ENCODE data around the gene CMSS1.

The CMSS1 gene

GRCh38 chr3:99954914-99955644 lies 137.4 kb downstream of the CMSS1 start:
- Histone ChIP-seq H4K20me1 (ENCODE audit: insufficient read depth, low read length) (no peaks in the 10 kb centered on the region), H3K9me2 (replicated peaks; ENCODE audit: insufficient read depth, low read length) (no peaks in the 10 kb centered on the region; the same call in 1 of the 2 replicates), H3K4me1 (ENCODE audit: low read length) (0 out of 2 replicates have a peak, but pooled peaks cover 4% of the 10 kb centered on the region), H3F3A (ENCODE audit: insufficient read depth, low read length) (no peaks in the 10 kb centered on the region), H3K9ac (ENCODE audit: low read length) (no peak overlapping the region), H3K36me3 (replicated peaks; ENCODE audit: insufficient read depth, low read length) (no peaks in the 10 kb centered on the region), H3K9me3 (replicated peaks; ENCODE audit: insufficient read depth, low read length) (no peaks in the 10 kb centered on the region), H3K27ac (ENCODE audit: low read length) (no peak overlapping the region), H2AFZ (ENCODE audit: low read length) (no peak overlapping the region), H3K79me2 (ENCODE audit: low read length) (no peaks in the 10 kb centered on the region), H3K4me2 (ENCODE audit: low read depth, low read length) (no peak overlapping the region), H3K27me3 (replicated peaks; ENCODE audit: insufficient read depth, low read length) (no peaks in the 10 kb centered on the region), H3K4me3 (ENCODE audit: low read length) (no peak overlapping the region)
- DNase-seq, result no peak
- TF ChIP-seq EZH2phosphoT487 (IDR thresholded peaks at IDR 0.05; ENCODE audit: low read length) (no peak), CTCF (IDR thresholded peaks at IDR 0.05; ENCODE audit: low read length) (no peak), EZH2 (optimal IDR thresholded peaks at IDR 0.05; ENCODE audit: low read depth, low read length) (no peak)

- Histone ChIP-seq H3K36me3 (replicated peaks; ENCODE audit: insufficient read depth, low read length) (no peaks in the 10 kb centered on the region), H3K4me2 (ENCODE audit: low read depth, low read length) (no peak overlapping the region), H3K9me2 (replicated peaks; ENCODE audit: insufficient read depth, low read length) (no peaks in the 10 kb centered on the region; the same call in 1 of the 2 replicates), H3K4me1 (ENCODE audit: low read length) (0 out of 2 replicates have a peak, but pooled peaks cover 7% of the 10 kb centered on the region), H3K27me3 (replicated peaks; ENCODE audit: insufficient read depth, low read length) (no peaks in the 10 kb centered on the region), H3K27ac (ENCODE audit: low read length) (no peak overlapping the region), H4K20me1 (ENCODE audit: insufficient read depth, low read length) (no peaks in the 10 kb centered on the region), H3K9me3 (replicated peaks; ENCODE audit: insufficient read depth, low read length) (no peaks in the 10 kb centered on the region), H3K9ac (ENCODE audit: low read length) (no peak overlapping the region), H3K4me3 (ENCODE audit: low read length) (no peak overlapping the region), H3K79me2 (ENCODE audit: low read length) (no peaks in the 10 kb centered on the region), H2AFZ (ENCODE audit: low read length) (no peak overlapping the region), H3F3A (ENCODE audit: insufficient read depth, low read length) (no peaks in the 10 kb centered on the region)
- DNase-seq, result no peak
- TF ChIP-seq EZH2phosphoT487 (IDR thresholded peaks at IDR 0.05; ENCODE audit: low read length) (no peak), CTCF (IDR thresholded peaks at IDR 0.05; ENCODE audit: low read length) (no peak), EZH2 (optimal IDR thresholded peaks at IDR 0.05; ENCODE audit: low read depth, low read length) (no peak)
Measured at GRCh38 chr3:99955773-99956562, 138.3 kb downstream of the CMSS1 start.

GRCh38 chr3:99957151-99957796 lies 139.6 kb downstream of the CMSS1 start:
- TF ChIP-seq EZH2phosphoT487 (IDR thresholded peaks at IDR 0.05; ENCODE audit: low read length), result no peak
- TF ChIP-seq CTCF (IDR thresholded peaks at IDR 0.05; ENCODE audit: low read length), result no peak
- TF ChIP-seq EZH2 (optimal IDR thresholded peaks at IDR 0.05; ENCODE audit: low read depth, low read length), result no peak
- H3K4me2 ChIP-seq (ENCODE audit: low read depth, low read length), result no peak overlapping the region
- no peak overlapping the region for H3K4me3 ChIP-seq (ENCODE audit: low read length)
- no peak overlapping the region for H2AFZ ChIP-seq (ENCODE audit: low read length)
- H3K9ac ChIP-seq (ENCODE audit: low read length), result no peak overlapping the region
- H3K27me3 ChIP-seq (replicated peaks; ENCODE audit: insufficient read depth, low read length), result no peaks in the 10 kb centered on the region
- H3K79me2 ChIP-seq (ENCODE audit: low read length), result no peaks in the 10 kb centered on the region
- no peaks in the 10 kb centered on the region for H3K9me3 ChIP-seq (replicated peaks; ENCODE audit: insufficient read depth, low read length)
- H3F3A ChIP-seq (ENCODE audit: insufficient read depth, low read length), result no peaks in the 10 kb centered on the region
- no peaks in the 10 kb centered on the region for H4K20me1 ChIP-seq (ENCODE audit: insufficient read depth, low read length)
- DNase-seq, result no peak
- no peaks in the 10 kb centered on the region; the same call in 1 of the 2 replicates for H3K9me2 ChIP-seq (replicated peaks; ENCODE audit: insufficient read depth, low read length)
- no peaks in the 10 kb centered on the region for H3K36me3 ChIP-seq (replicated peaks; ENCODE audit: insufficient read depth, low read length)
- H3K4me1 ChIP-seq (ENCODE audit: low read length), result 0 out of 2 replicates have a peak, but pooled peaks cover 7% of the 10 kb centered on the region
- no peak overlapping the region for H3K27ac ChIP-seq (ENCODE audit: low read length)

All from MM.1S (cell line).